Activated CD4-positive, alpha-beta T cell treated with anti-CD3 and anti-CD28 coated beads, Interleukin-2, Interleukin-6, amounts not matched to agents 100 ng/mL and 50 ng/mL, durations not matched to agents 16 hours and 8 hours (primary cell): ENCODE measurements around the gene ITSN2.
"Not testable (repeated sequence)": the region's sequence is repeated elsewhere in the genome, so short reads cannot be mapped to it uniquely, and the experiment has no call there.

ENCODE experiments used
- DNase-seq: peaks from one replicate; pipeline ENCODE4 v3.0.0-alpha.2; 2020

ITSN2 gene

DNA sequence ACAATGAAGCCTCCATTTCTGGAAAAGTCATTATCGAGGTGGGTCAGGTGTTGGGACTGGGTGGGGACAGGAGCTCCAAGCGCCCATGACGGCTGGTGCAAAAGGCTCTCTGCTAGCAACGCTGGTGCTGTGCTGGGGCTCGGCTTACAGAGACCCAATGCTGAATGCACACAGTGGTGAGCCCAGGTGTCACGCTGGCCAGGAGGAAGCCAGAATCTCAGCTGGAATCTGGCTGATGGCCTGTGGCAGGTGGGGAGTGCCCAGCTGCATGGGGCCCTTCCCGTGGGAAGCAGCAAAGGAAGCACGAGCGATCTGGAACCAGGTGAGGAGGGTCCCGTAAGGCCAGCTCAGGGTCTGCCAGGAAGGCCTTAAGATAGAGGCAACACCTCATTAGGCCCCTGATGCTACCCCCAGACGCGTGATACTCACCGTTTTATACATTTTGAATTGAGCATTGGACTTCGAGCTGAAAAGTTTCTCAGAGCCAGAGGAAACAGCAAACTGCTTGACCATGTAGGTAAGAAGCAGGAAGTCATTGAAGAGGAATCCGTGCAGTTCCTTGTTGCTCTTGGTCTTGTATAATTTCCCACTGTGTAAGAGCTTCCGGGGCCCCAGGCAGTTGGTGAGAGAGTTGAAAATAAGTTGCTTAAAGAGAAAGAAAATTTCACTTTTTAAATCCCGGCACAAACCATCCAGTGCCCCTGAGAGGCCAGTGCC, 150.8 kb downstream of the ITSN2 start:
- no peak for DNase-seq

DNA sequence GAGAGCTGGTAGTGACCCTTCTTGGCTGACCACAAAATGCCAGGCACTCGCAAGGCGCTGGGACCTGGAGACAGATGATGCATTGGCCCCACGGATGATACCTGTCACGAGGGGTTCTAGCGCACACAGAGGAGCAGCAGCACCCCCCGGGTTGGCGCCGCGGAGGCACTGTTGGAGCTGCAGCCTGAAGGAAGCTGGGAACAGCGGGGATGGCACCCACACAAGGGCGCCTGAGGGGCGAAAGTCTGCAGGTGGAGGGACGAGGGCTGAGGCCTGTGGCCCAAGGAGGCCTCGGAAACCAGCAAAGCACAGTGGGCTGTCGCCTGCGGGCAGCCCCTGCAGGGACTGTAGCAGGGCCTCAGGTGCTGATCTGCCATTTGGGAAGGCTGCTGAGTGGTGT, 151.8 kb downstream of the ITSN2 start:
- no peak for DNase-seq

DNA sequence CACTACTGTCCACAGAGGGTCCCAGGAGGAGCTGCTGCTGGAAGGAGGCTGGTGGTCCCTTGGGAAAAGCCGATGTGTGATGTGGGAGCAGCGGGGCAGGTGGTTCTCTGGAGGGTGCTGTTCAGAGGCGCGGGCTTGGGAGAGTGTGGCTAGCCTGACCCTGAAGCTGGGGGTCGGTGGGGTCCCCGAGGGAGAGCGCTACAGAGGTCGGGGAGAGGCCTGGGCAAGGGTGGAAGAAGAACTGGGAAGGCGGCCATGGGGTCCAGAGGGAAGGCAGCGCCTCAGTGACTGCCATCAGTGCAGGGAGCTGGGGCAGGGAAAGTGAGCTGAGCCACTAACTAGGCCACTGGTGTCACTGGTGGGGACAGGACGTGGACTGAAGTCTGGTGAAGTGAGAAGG, 153.0 kb downstream of the ITSN2 start:
- no peak for DNase-seq

DNA sequence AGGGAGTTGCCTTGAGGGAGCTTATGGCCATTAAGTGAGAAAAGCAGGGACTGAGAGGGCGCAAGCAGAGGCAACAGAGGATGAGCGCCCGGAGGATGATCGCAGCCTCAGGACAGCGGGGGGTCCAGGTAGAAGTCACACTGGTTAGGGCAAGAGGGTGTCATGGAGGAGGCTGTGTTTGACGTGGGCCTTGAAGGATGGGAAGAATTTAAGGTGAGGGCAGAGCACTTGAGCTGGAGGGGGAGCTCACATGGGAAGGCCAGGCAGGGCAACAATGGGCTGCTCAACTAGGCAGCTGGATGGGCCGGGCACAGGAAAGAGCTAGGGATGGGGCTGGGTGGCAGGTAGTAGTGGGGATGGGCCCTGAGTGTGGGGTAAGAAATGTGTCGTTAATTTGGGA, 153.6 kb downstream of the ITSN2 start:
- no peak for DNase-seq

DNA sequence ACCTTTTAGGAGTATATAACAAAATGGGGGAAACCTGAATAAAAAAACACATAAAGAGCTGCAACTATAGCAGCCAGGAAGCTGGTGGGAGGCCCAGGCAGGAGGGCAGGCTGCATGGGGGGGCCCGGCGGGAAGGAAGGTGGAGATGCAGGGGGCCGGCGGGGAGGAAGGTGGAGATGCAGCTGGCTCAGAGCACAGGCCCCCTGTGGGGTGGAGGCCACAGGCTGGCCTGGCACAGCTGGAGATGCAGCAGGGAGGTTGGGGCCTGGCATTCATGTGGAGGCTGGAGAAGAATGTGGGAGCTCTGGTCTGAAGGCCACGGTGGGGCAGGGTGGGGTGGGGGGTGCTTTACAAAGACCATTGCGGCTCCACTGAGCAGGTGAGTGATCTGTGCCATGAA, 154.1 kb downstream of the ITSN2 start:
- DNase-seq: no peak

DNA sequence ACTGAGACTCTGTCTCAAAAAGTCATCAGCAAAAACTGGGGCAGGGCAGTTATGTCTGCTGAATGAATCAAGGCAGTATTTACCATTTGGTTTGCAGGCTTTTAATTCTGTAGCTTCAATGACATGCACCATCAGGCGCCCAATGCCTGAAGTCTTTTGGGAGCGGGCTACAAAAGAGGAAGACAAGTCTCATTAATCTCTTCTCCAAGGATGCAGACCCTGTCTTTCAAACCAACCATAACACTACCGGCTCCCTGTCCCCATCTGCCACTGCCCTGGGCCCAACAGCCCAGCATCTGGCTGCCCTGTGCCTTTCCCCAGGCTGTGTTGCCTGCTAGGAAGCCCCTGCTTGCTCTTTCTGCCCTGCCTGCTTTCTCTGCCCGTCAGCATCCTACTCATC, 155.2 kb downstream of the ITSN2 start:
- DNase-seq: no peak

DNA sequence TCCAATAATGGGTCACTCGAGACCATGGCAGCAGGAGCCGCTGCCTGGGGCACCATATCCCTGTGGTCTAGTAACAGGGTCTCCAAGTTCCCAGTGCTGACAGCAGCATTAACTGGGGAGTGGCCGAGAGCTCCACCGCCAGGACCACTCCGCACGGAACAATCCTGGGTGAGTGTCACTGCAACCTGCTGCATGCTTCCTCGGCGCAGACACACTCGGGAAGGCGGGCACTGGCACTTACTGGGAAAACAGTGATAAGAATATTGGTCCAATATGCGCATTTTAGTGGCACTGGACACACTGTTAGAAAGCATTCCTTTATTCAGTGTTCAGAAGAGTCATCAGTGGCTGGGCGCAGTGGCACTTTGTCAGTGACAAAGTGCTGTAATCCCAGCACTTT, 155.8 kb downstream of the ITSN2 start:
- no peak for DNase-seq

DNA sequence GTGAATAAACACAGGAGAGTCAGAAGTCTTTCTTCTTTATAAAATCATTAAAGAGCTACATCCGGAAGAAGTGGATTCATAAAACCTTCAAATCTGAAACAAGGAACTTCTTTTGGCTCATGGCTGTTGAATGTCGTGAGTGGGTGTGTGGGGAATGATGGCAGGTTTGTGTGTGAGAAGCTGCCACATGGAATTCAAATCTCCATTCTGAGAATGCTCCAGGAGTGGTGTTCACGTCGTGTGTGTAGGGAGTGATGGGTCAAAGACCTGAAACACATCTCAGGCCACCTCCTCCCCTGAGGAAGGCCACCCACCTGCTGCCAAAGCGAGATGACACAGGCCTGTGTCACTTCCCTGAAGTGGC, 156.6 kb downstream of the ITSN2 start:
- no peak for DNase-seq

DNA sequence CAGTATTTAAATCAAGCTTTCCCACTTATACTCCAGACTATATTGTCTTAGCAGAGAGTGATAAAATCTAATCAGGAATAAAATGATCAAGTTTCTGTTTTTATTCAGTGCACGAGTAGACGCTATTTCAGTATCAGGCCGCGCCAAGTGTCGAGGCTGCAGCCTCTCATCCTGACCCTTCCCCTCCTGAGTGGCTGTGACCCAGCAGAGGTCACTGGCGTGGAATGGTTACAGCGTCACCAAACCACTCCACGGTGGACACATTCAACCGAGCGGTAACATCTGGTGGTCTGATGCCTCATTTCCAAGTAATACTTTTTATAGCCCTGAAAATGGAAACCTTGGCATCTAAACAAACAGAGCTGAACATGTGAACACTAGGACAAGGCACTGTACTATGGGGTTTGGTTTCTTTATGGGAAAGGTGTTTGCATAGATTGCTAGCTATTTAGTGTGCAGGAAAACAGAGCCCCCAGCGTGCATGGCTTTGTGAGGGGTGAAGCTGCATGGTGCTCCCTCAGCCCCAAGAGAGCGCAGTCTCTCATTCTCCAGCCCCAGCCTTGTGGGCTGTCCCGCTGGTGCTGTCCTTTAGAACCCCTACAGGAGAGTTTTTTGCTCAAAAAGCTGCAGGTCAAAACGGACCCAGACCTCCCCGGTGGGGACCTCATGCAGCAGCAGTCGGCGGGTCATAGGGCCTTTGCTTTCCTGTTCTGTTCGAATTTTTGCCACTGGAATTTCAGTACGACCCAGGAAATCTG, 157.1 kb downstream of the ITSN2 start:
- no peak for DNase-seq

DNA sequence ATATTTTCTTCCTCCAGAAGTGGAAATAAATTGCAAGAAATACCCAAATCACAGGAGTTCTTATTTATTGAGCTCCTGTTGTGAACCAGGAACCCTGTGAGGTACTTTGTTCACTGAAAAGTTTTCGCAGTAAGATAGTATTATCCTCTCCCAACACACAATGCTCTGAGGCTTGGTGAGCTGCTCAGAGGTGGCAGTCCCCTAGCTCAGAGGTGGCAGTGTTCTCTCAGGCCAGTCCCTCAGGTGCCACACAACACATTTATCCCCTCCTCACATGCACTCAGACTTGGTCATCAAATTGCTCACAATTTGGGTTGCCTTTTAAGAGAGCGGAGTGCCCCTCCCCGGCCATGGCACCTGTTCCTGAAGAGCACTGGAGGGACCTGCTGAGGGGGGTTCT, 159.5 kb downstream of the ITSN2 start:
- DNase-seq: no peak

DNA sequence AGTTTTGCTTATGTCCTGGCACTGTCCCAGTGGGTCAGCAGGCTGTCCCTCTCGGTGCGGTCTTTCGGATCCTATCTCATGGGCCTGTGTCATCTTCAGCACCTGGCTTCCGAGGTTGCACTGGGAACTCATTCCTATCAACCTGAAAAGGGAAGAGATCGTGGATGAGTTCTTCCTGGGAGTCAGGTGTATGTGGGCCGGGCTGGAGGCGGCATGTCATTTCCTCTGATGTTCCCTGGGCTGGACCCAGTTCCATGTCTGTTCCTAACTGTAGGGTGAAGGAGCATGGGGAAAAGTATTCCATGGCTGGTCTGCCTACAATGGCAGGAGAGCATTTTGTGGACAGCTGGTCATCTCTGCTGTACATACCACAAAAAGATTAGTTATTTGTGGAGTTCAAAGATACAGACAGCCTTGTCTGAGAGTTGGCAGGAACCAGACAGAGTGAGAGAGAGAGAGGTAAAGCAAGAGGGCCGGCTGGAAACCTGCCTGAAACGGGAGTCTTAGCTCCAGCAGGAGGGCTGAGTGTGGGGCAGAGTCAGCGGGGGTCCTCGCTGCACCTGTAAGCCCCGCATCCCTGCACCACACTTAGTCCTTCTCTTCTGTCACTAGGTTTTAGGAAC, 160.3 kb downstream of the ITSN2 start:
- no peak for DNase-seq

DNA sequence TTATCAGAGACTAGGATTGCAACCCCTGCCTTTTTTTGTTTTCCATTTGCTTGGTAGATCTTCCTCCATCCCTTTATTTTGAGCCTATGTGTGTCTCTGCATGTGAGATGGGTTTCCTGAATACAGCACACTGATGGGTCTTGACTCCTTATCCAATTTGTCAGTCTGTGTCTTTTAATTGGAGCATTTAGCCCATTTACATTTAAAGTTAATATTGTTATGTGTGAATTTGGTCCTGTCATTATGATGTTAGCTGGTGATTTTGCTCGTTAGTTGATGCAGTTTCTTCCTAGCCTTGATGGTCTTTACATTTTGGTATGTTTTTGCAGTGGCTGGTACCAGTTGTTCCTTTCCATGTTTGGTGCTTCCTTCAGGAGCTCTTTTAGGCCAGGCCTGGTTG, 163.1 kb downstream of the ITSN2 start:
- DNase-seq: not testable (repeated sequence)

DNA sequence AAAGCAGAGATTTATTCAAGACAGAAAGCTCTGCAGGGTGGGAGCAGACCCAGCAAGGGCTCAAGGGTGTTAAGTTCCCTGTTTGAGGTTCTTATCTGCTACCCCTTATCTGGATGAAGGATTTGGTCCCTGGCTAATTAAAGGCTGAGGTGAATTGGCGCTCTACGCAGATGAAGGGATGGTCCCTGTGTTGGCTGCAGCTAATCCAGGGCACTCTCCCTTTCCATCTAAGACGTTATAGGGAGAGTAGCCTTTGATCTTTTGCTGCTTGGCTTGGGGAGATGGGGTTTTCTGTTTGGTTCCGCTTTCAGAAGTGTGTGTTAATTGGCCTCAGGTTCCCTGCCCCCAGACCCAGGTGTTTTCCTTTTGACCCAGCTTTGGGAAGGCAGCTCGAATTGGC, 168.5 kb downstream of the ITSN2 start:
- no peak for DNase-seq

DNA sequence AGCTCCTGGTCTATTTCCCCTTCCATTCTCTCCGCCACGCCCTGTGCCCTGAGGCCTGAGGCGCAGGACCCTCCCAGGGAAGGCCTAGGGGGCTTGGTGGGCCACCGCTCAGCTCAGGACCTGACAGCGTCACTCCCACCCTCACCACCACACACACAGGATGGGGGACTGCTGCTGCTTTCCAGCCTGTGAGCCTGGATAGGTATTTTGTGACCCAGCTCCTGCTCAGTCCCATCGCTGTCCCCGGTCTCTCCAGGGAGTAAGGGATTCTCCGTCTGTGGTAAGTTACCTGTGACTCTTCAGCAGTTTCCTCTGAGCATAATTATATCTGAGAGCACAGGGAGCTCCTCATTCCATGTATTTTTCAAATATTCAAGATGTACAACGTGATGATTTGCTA, 169.2 kb downstream of the ITSN2 start:
- no peak for DNase-seq

DNA sequence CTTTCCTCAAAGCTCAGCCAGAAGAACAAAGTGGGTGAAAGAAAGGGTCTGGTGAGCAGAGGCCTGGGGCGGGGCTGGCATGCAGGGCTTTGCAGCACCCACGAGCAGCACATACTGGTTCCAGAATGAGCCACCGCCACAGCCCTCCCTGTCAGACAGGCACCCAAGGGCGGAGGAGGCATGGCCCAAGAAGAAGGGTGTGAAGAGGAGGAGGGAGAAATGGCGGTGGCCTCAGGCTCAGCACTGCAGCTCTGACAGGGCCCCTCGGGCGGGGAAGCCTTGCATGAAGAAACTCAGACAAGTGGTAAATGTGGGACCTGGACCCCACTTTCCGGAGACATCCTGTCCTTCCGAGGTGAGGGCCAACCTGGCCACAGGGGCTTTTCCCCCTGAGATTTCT, 169.8 kb downstream of the ITSN2 start:
- DNase-seq: no peak

DNA sequence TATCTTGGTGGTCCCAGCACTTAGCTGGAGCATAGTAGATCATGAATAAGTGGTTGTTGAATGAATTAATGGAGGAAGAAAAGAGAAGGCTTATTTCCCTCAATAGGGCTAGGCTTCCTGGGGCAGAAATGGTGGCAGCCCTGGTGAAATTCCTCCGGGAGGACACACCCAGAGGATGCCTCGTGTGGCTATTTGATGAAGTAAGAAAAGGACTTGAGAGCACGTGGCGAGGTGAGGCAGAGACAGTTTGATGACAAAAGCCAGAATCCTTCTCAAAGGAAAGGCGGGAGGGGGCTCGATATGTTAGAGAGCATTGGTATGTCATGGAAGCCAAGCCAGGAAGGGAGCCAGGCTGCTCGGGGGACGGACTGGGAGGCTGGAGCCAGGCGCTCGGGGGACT, 170.8 kb downstream of the ITSN2 start:
- no peak for DNase-seq

DNA sequence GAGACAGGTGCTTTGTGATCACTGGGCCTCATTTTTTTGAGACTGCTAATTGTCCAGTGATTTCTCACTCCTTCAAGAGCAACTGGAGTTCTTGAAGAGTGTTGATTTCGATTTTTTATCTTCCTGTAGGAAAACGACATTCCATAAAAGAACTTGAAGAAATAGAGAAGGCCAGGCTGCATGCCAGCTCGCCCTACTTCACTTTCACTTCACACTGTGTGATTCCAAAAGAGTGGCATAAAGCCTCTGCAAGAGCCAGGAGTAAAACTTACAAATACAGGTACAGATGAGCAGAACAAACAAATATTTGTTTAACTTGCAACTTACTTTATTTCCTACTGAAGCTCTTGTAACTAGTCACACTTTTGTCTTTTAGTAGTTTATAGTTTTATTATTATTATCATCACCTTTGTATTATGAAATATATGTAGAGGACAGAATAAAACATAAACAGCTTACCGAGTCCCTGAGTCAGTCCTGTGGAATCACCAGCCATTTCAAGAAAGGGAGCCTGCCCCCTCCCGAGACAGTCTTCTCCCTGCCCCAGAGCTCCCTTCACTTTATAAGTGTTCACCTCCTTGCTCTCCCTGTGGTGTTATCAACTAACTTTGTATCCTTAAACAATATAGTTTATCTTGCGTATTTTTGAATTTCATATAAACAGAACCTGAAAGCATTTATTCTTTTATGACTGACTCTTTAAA, 176.8 kb downstream of the ITSN2 start:
- DNase-seq: no peak

DNA sequence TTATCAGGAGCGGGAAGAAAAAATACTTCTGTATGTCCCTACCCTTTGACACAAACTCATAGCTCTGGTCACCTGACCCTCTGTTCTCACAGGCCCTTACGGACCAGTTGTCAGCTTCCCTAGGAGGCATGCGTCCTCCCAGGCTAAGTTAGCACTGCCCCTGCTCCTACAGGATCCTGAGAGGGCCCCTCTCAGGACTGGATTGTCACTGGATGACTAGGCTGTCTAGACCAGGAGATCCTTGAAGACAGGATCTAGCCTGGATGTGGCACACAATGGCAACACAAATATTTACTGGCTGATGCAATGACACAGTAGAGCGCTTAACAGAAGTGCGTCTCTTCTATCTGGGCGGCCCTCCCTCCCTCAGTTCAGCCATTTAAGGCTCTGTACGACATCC, 177.8 kb downstream of the ITSN2 start:
- no peak for DNase-seq

DNA sequence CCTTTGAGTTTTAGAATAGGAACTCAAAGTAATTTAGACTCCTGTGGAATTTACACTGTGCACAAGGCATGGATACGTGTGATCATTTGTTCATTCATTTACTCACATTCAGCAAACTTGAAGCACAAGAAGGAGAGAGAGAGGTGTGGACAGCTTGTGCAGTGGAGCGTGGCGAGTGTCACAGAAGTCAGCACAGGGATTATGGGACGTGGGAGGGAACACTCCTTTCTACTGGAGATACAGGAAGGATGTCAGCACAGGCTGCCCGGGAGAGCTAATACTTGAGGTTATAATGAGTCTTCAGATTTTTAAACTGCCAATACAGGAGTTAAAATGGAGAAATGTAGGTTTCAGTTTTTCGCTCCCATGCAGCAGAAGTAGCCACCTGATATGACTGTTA, 178.5 kb downstream of the ITSN2 start:
- DNase-seq: no peak

DNA sequence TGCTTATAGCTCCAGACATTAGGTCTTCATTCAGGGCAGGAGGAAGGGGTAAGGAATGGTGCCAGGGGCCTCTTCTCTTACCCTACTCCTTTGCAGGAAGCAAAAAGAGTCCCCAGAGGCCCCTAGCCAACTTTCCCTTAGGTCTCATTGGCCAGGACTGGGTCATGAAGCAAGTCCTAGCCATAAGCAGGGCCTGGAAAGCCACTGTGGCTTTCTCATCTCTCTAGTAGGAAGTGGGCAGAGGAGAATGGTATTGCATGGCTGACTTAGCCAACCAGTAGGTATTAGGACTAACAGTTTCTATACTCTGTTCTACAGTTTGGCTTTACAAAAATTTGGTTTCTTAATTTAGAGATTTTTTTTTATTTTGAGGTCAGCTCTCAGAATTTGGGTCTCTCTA, 180.7 kb downstream of the ITSN2 start:
- no peak for DNase-seq

DNA sequence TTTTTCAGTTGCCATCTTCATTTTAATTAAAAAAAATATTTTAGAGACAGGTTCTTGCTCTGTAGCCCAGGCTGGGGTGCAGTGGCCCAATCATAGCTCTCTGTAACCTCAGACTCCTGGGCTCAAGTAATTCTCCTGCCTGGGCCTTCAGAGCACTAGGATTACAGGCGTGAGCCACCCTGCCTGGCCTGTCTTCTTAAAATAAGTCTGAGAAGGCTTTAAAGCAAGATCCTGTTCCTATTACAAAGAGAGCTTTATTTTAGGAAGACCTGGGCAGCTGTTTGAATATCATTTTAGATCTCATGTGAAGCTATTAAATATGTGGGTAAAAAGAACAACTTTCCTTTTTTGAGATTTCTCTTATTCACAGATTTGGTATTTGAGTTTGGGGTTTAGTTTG, 184.0 kb downstream of the ITSN2 start:
- no peak for DNase-seq

DNA sequence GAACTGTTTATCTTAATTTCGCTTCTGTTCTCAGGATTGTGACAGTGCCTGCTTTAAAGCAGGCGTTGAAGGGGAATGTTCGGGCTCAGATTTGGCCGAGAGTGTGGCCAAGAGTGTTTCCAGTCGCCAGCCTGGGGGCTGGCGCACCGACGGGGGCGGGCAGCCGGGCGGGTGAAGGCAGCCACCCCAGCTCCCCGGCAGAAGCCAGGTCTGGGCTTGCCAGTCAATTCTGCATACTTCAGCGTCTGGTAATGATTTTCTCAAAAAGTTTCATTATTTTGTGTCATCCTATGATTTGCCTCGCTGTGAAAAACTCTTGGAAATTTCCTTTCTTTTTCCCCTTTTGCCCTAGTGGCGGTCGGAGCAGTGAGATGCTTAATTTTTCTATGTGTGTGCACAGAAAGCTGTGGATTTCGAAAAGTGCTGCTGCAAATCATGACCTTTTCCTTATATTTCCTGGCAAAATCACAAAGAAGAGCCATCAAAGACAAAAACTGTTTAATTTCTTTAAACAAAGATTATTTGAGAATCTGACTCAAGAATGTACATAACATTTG, 184.6 kb downstream of the ITSN2 start:
- no peak for DNase-seq

DNA sequence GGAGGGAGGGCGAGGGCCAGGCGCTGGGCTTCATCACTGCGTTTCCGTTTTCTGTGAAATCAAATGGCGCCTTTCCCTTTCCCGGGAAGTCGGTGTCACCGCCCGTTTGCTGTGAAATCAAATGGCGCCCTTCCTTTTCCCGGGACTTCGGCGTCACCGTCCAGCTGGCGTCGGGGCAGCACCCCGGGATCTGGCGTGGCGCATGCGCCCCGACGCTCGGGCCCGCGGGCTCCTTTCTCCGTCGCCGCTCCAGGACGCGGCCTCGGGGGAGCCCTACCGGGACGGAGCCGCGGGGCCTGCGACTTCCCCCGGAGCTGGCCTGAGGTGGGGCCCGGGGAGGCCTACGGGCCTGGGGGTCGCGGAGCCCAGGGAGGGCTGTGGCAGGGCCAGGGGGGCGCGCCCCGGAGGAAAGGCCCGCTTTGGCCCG, 185.5 kb downstream of the ITSN2 start, which contains the start of gene FAM228A:
Gene FAM228A (plus strand): TSS at position 203 of the 427 bp plus-strand sequence. CDS start 428 bp downstream, outside the sequence.
- no peak for DNase-seq
